DND-41 (cell line): ENCODE data around the gene NCAN.

Experiments used
- ATAC-seq: fragments of 200-7000 bp; cut with Tn5 transposase; 3 replicates; pipeline ENCODE4 v1.9.1; 2021; ENCODE audit warnings: low read depth; ENCODE audit not compliant: insufficient read depth
- DNase-seq: peaks from one replicate; pipeline ENCODE4 v3.0.0-alpha.2; 2020
- H2AFZ ChIP-seq: 2 replicates; pipeline ENCODE4 v1.6.0; 2012; ENCODE audit warnings: low read depth, low read length
- H3K27ac ChIP-seq: 2 replicates; pipeline ENCODE4 v1.5.1; 2012; ENCODE audit warnings: low read length, inconsistent platforms
- H3K27me3 ChIP-seq: fragments of 200-600 bp; sonication (generic); 2 replicates; pipeline ENCODE4 v1.6.0; 2012; ENCODE audit warnings: low read length, mild to moderate bottlenecking, inconsistent platforms; ENCODE audit not compliant: insufficient read depth, poor library complexity
- H3K36me3 ChIP-seq: 2 replicates; pipeline ENCODE4 v1.5.1; 2012; ENCODE audit warnings: low read length, inconsistent platforms; ENCODE audit not compliant: insufficient read depth
- H3K4me1 ChIP-seq: 2 replicates; pipeline ENCODE4 v1.5.1; 2012; ENCODE audit warnings: mild to moderate bottlenecking, low read length; ENCODE audit not compliant: insufficient read depth
- H3K4me2 ChIP-seq: 2 replicates; pipeline ENCODE4 v1.6.0; 2012; ENCODE audit warnings: mild to moderate bottlenecking, moderate library complexity, low read length, inconsistent platforms; ENCODE audit not compliant: insufficient read depth
- H3K4me3 ChIP-seq, 2 experiments: fragments of 200-600 bp in 1 of 2; shearing (Covaris generic) in 1 of 2; 2 replicates each; pipeline ENCODE4 v1.5.1; 2012 to 2016; ENCODE audit warnings: inconsistent platforms in 2 of 2, low read length in 2 of 2, mild to moderate bottlenecking in 2 of 2, low read depth in 1 of 2, moderate library complexity in 1 of 2
- H3K79me2 ChIP-seq: 2 replicates; pipeline ENCODE4 v1.6.0; 2012; ENCODE audit warnings: low read length, inconsistent platforms; ENCODE audit not compliant: insufficient read depth
- H3K9ac ChIP-seq: 2 replicates; pipeline ENCODE4 v1.6.0; 2012; ENCODE audit warnings: low read depth, mild to moderate bottlenecking, inconsistent platforms, low read length, moderate library complexity
- H3K9me3 ChIP-seq: 2 replicates; pipeline ENCODE4 v1.5.1; 2012; ENCODE audit warnings: low read length, moderate library complexity, mild to moderate bottlenecking, inconsistent platforms; ENCODE audit not compliant: insufficient read depth, severe bottlenecking
- H4K20me1 ChIP-seq: 2 replicates; pipeline ENCODE4 v1.6.0; 2012; ENCODE audit warnings: low read length; ENCODE audit not compliant: insufficient read depth
- EZH2 ChIP-seq: IDR thresholded peaks from 3 replicates; pipeline ENCODE4 v1.6.1; 2012; ENCODE audit warnings: borderline replicate concordance, low read depth, mild to moderate bottlenecking, moderate library complexity, low read length, inconsistent platforms; ENCODE audit not compliant: severe bottlenecking
- TF ChIP-seq, protein P1 (sequence below): IDR thresholded peaks from 2 replicates; pipeline ENCODE4 v1.5.1; 2012; ENCODE audit warnings: borderline replicate concordance, low read length, moderate library complexity, mild to moderate bottlenecking; ENCODE audit not compliant: poor library complexity, severe bottlenecking; ENCODE audit errors: extremely low read depth

The NCAN gene

DNA sequence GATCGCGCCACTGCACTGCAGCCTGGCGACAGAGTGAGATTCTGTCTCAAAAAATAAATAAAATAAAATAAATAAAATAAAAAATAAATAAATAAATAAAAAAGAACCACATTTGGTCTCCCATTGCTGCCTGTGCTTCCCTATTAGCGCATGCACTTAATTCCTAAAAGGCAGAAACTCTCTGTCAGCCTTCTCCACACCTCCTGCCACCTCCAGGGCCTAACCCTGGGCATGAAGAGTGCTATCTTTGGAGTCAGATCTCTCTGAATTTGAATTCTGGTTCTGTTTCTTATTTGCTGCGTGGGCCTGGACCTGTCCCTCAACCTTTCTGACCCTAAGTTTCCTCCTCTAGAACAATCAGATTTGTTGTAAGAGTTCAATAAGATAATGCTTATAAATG, 11.3 kb downstream of the NCAN start:
- no peak for ATAC-seq
- Histone ChIP-seq H3K27ac (no peak overlapping the region), H3K36me3 (no peaks in the 10 kb centered on the region), H3K4me2 (no peak overlapping the region), H3K9ac (no peak overlapping the region), H3K4me3 (no peak overlapping the region), H3K79me2 (no peaks in the 10 kb centered on the region), H2AFZ (no peak overlapping the region), H3K9me3 (no peaks in the 10 kb centered on the region), H3K27me3 (no peaks in the 10 kb centered on the region), H3K4me1 (no peaks in the 10 kb centered on the region), H4K20me1 (no peaks in the 10 kb centered on the region)
- TF ChIP-seq, protein P1, sequence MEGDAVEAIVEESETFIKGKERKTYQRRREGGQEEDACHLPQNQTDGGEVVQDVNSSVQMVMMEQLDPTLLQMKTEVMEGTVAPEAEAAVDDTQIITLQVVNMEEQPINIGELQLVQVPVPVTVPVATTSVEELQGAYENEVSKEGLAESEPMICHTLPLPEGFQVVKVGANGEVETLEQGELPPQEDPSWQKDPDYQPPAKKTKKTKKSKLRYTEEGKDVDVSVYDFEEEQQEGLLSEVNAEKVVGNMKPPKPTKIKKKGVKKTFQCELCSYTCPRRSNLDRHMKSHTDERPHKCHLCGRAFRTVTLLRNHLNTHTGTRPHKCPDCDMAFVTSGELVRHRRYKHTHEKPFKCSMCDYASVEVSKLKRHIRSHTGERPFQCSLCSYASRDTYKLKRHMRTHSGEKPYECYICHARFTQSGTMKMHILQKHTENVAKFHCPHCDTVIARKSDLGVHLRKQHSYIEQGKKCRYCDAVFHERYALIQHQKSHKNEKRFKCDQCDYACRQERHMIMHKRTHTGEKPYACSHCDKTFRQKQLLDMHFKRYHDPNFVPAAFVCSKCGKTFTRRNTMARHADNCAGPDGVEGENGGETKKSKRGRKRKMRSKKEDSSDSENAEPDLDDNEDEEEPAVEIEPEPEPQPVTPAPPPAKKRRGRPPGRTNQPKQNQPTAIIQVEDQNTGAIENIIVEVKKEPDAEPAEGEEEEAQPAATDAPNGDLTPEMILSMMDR = no peak
- no peak for TF ChIP-seq EZH2
- DNase-seq = no peak

DNA sequence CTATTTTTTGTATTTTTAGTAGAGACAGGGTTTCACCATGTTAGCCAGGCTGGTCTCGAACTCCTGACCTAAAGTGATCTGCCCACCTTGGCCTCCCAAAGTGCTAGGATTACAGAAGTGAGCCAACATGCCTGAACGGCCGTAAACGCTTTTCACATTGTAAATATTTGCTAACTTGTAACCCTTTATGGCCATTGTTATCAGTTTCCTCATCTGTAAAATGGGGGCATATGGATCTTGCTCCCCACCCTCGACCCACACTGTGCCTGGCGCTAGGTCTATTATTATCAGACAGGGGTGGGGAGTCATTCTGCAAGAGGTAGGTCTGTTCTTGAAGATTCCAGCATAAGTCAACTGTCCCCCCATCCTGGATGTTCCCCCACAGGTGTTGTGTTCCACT, 11.9 kb downstream of the NCAN start:
- ATAC-seq (no peak), DNase-seq (no peak)
- H3K27me3 ChIP-seq = no peaks in the 10 kb centered on the region
- H2AFZ ChIP-seq = no peak overlapping the region
- H3K4me1 ChIP-seq = no peaks in the 10 kb centered on the region
- no peak overlapping the region for H3K4me2 ChIP-seq
- no peak overlapping the region for H3K4me3 ChIP-seq
- TF ChIP-seq, protein P1 = no peak
- TF ChIP-seq EZH2 = no peak
- no peaks in the 10 kb centered on the region for H3K36me3 ChIP-seq
- no peaks in the 10 kb centered on the region for H3K79me2 ChIP-seq
- H3K9ac ChIP-seq = no peak overlapping the region
- no peaks in the 10 kb centered on the region for H4K20me1 ChIP-seq
- no peak overlapping the region for H3K27ac ChIP-seq
- H3K9me3 ChIP-seq = no peaks in the 10 kb centered on the region

DNA sequence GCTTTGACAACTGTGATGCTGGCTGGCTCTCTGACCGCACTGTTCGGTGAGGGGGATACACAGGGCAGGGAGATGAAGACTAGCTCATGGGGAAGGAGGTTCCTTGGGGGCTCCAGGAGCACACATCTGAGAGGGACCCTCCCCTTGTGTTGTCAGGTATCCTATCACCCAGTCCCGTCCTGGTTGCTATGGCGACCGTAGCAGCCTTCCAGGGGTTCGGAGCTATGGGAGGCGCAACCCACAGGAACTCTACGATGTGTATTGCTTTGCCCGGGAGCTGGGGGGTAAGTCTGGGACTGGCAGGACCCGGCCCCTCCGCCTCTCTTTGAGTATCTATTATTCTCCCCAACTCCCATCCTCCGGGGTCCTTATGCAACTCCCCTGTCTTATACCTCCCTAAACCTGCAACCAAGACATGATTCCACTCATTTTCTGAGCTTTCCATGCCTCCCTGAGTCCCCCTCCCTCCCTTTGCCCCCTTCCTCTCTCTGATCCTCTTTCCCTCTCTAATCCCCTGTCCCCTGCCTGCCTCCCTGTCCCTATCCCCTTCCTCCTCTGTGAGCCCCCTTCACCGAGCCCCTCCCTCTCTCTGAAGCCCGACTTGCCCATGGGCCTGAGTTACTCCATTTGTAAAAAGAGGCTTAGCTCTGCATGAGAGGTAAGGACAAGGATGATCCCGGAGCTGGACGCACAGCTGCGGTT, 12.5 kb downstream of the NCAN start:
- Histone ChIP-seq H3K27ac (no peak overlapping the region), H3K36me3 (no peaks in the 10 kb centered on the region), H4K20me1 (no peaks in the 10 kb centered on the region), H3K4me1 (no peaks in the 10 kb centered on the region), H3K79me2 (no peaks in the 10 kb centered on the region), H3K9me3 (no peaks in the 10 kb centered on the region), H3K27me3 (no peaks in the 10 kb centered on the region), H3K9ac (no peak overlapping the region), H2AFZ (no peak overlapping the region), H3K4me3 (no peak overlapping the region), H3K4me2 (no peak overlapping the region)
- no peak for DNase-seq
- TF ChIP-seq, protein P1 = no peak
- no peak for TF ChIP-seq EZH2
- ATAC-seq = no peak
